ENCODE measurements around the gene TRIM24. TPM values are rescaled to one million over a fixed set of nuclear protein-coding genes. Genes with fewer than 3 reads are reported as not detected.

The TRIM24 gene
- total RNA-seq (2022; extraction: Qiagen RNA extraction), result 7.1 to 9.4 TPM (median 8.7 TPM) in 5 replicates

DNA sequence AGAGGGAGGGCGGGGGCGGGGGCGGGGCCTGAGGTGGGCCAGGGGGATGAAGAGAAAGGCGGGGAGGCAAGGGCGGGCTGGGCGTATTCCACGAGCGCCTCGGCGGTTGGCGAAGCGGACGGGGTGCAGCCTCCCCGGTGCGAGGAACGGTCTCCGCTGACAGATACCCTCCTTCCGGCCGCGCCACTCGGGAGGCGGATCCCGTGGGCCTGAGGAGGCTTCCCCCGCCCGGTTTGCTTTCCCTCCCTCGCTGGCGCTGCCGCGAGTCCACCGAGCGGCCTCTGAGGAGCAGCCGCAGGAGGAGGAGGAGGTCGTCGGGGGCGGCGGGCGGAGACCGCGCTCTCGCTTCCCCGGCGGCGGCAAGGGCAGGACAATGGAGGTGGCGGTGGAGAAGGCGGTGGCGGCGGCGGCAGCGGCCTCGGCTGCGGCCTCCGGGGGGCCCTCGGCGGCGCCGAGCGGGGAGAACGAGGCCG lies at the start of gene TRIM24:
Gene TRIM24 (plus strand): TSS at position 84 of the 473 bp plus-strand sequence. CDS start 290 bp downstream, at position 374.

Other genes with a start within 250 kb of the TRIM24 start
- gene SVOPL, start 241.1 kb downstream of the TRIM24 start, total RNA-seq (2022; extraction: Qiagen RNA extraction), result not detected in 5 replicates

All from A549 treated with dexamethasone at 1 μM for 4 hours (cell line).